Esophagus muscularis mucosa (tissue), 4 donors: Measurements from ENCODE around the gene PRODH2. TPM values are rescaled to one million over a fixed set of nuclear protein-coding genes. Genes with fewer than 3 reads are reported as not detected.

Source experiments
- DNase-seq: peaks from one replicate; pipeline ENCODE4 v3.0.0-alpha.2; 2017; ENCODE audit errors: extremely low spot score
- H3K27ac ChIP-seq, 4 donors: fragments of 200-600 bp; sonication (generic); replicated peaks in 1 of 4; 1 replicate in 3 of 4; 2 replicates in 1 of 4; pipeline ENCODE4 v1.5.1; 2016 to 2019; ENCODE audit warnings: mild to moderate bottlenecking in 1 of 4
- H3K27me3 ChIP-seq, 4 donors: fragments of 200-600 bp; sonication (generic); one replicate each; pipeline versions ENCODE4 v1.5.1 to v1.6.0; 2016 to 2019
- H3K36me3 ChIP-seq, 4 donors: fragments of 200-600 bp; sonication (generic); one replicate each; pipeline ENCODE4 v1.5.1; 2016 to 2019
- H3K4me1 ChIP-seq, 4 donors: fragments of 200-600 bp; sonication (generic); one replicate each; pipeline ENCODE4 v1.5.1; 2016 to 2019
- H3K4me3 ChIP-seq, 4 donors: fragments of 200-600 bp; sonication (generic); 1 replicate in 2 of 4; 2 replicates in 2 of 4; pipeline ENCODE4 v1.5.1; 2016 to 2019; ENCODE audit warnings: mild to moderate bottlenecking in 4 of 4, moderate library complexity in 1 of 4
- H3K9me3 ChIP-seq, 4 donors: fragments of 200-600 bp; sonication (generic); 1 replicate in 3 of 4; 2 replicates in 1 of 4; pipeline ENCODE4 v1.5.1; 2016 to 2019
- CTCF ChIP-seq, 3 experiments: fragments of 200-600 bp in 2 of 3; fragments of 450-650 bp in 1 of 3; sonication (generic) in 2 of 3; IDR thresholded peaks; one replicate each; pipeline ENCODE4 v1.5.1; 2017 to 2019; ENCODE audit warnings: antibody characterized with exemption in 3 of 3, mild to moderate bottlenecking in 2 of 3, moderate library complexity in 1 of 3
- EP300 ChIP-seq: sonication (generic); formaldehyde crosslinking; IDR thresholded peaks from one replicate; pipeline ENCODE4 v1.6.1; 2017; ENCODE audit warnings: antibody characterized with exemption
- POLR2A ChIP-seq: fragments of 450-650 bp; IDR thresholded peaks from one replicate; pipeline ENCODE4 v1.6.1; 2017; ENCODE audit warnings: antibody characterized with exemption, moderate library complexity, mild to moderate bottlenecking, low read depth
- POLR2AphosphoS5 ChIP-seq, 2 donors: sonication (generic); formaldehyde crosslinking; IDR thresholded peaks; one replicate each; pipeline ENCODE4 v1.6.1; 2017; ENCODE audit warnings: antibody characterized with exemption in 2 of 2
- WGBS: methylation state at CpG from one replicate; pipeline ENCODE4 v1.1.5; 2018; 5-methylcytosine and 5-hydroxymethylcytosine counted together
- intact Hi-C: fragments of 100-400 bp; cut with DNase I; formaldehyde crosslinking; loops from one replicate; pipeline ENCODE4 v1.15.1; 2023
- total RNA-seq, 4 donors: library from RNA; depleted of rRNA; stranded (reverse); fragments of >200 nt; gene quantifications; one replicate each; pipeline versions ENCODE4 v1.1.0 to v1.2.1, GENCODE V29; 2016

Gene PRODH2
- total RNA-seq, 4 donors from 2014 or later = not detected

GRCh38 chr19:35766571-35767104 is 46.0 kb downstream of the PRODH2 start:
- peaks cover 23 to 69% (median 40%) of the 10 kb centered on the region in 4 donors for H3K36me3 ChIP-seq

GRCh38 chr19:35764432-35765315 is 48.0 kb downstream of the PRODH2 start:
- 90% methylated on average over 16 of the region's 17 CpGs for WGBS
- peaks cover 0 to 13% (median 7%) of the 10 kb centered on the region in 4 donors for H3K4me1 ChIP-seq
- no peak overlapping the region for H3K27ac ChIP-seq
- H3K4me3 ChIP-seq = no peak overlapping the region
- no peaks in the 10 kb centered on the region for H3K9me3 ChIP-seq
- intact Hi-C loops = loop anchor here (5.0 kb wide), 1 partner anchor 163 kb away; no protein-coding TSS in a partner anchor
- H3K36me3 ChIP-seq = peaks cover 23 to 84% (median 41%) of the 10 kb centered on the region in 4 donors
- DNase-seq = no peak
- no peaks in the 10 kb centered on the region for H3K27me3 ChIP-seq
- TF ChIP-seq POLR2AphosphoS5 (IDR thresholded peaks at IDR 0.05) = no peak

More at GRCh38 chr19:35766571-35767104, 46.0 kb downstream of the PRODH2 start:
- Histone ChIP-seq H3K9me3 (no peaks in the 10 kb centered on the region), H3K4me3 (no peak overlapping the region), H3K4me1 (peaks cover 0 to 10% (median 3%) of the 10 kb centered on the region in 4 donors), H3K27ac (no peak overlapping the region), H3K27me3 (no peaks in the 10 kb centered on the region)
- 86% methylated on average over 9 of the region's 11 CpGs for WGBS
- intact Hi-C loops = no loop called here
- no peak for TF ChIP-seq POLR2AphosphoS5 (IDR thresholded peaks at IDR 0.05)
- TF ChIP-seq CTCF (IDR thresholded peaks at IDR 0.05) = no peak
- TF ChIP-seq EP300 = no peak
- TF ChIP-seq POLR2A = no peak
- DNase-seq = no peak

- DNase-seq = no peak
- H3K27me3 ChIP-seq = no peaks in the 10 kb centered on the region
- H3K36me3 ChIP-seq = peaks cover 23 to 57% (median 32%) of the 10 kb centered on the region in 4 donors
- H3K4me3 ChIP-seq = no peak overlapping the region
- no peaks in the 10 kb centered on the region for H3K9me3 ChIP-seq
- no peak for TF ChIP-seq CTCF (IDR thresholded peaks at IDR 0.05)
- TF ChIP-seq POLR2A = no peak
- no peak for TF ChIP-seq POLR2AphosphoS5 (IDR thresholded peaks at IDR 0.05)
- no peak for TF ChIP-seq EP300
- intact Hi-C loops = loop anchor here (5.0 kb wide), 1 partner anchor 166 kb away; no protein-coding TSS in a partner anchor
- no peak overlapping the region for H3K27ac ChIP-seq
- peaks cover 23 to 37% (median 35%) of the 10 kb centered on the region in 4 donors for H3K4me1 ChIP-seq
- 97% methylated on average over 4 of the region's 4 CpGs for WGBS
These were observed 51.8 kb downstream of the PRODH2 start for GRCh38 chr19:35760711-35761349.

- Histone ChIP-seq H3K4me1 (peaks cover 30 to 49% (median 46%) of the 10 kb centered on the region in 4 donors), H3K27ac (no peak overlapping the region), H3K9me3 (no peaks in the 10 kb centered on the region), H3K36me3 (peaks cover 17 to 46% (median 23%) of the 10 kb centered on the region in 4 donors), H3K27me3 (no peaks in the 10 kb centered on the region), H3K4me3 (no peak overlapping the region)
- WGBS = 100% methylated on average over 2 of the region's 2 CpGs
- no peak for DNase-seq
- TF ChIP-seq POLR2A = no peak
- no peak for TF ChIP-seq CTCF (IDR thresholded peaks at IDR 0.05)
- no peak for TF ChIP-seq EP300
- no peak for TF ChIP-seq POLR2AphosphoS5 (IDR thresholded peaks at IDR 0.05)
- intact Hi-C loops = loop anchor here (5.0 kb wide), 1 partner anchor 168 kb away; no protein-coding TSS in a partner anchor
These were observed 52.9 kb downstream of the PRODH2 start for GRCh38 chr19:35759697-35760096.
